SU-DHL-6 (cell line): ENCODE measurements around the gene LRTM2.
A peak's percentile ranks its signal among the peaks of the same experiment; 100 is the strongest.

ENCODE experiments used
- H2AFZ ChIP-seq: fragments of 200-600 bp; sonication (generic); 2 replicates; pipeline ENCODE4 v1.6.1; 2014; ENCODE audit warnings: low read depth, mild to moderate bottlenecking, moderate library complexity, mixed read lengths, antibody characterized with exemption, low read length; ENCODE audit not compliant: severe bottlenecking
- H3F3A ChIP-seq: fragments of 200-600 bp; shearing (Covaris generic); 2 replicates; pipeline ENCODE4 v1.6.0; 2016; ENCODE audit warnings: antibody characterized with exemption, mild to moderate bottlenecking; ENCODE audit not compliant: insufficient read depth
- H3K27ac ChIP-seq: fragments of 200-600 bp; sonication (generic); 2 replicates; pipeline ENCODE4 v1.5.1; 2016; ENCODE audit warnings: low read depth, mild to moderate bottlenecking, low read length, moderate library complexity, mixed read lengths
- H3K27me3 ChIP-seq: fragments of 200-600 bp; sonication (generic), shearing (Covaris generic); 2 replicates; pipeline ENCODE4 v1.6.0; 2014; ENCODE audit warnings: mild to moderate bottlenecking, low read length
- H3K36me3 ChIP-seq: fragments of 200-600 bp; sonication (generic); 2 replicates; pipeline ENCODE4 v1.6.1; 2014; ENCODE audit warnings: mild to moderate bottlenecking, low read length, mixed read lengths
- H3K4me2 ChIP-seq: fragments of 300-600, 200-600 bp; shearing (Covaris generic), sonication (generic); 2 replicates; pipeline ENCODE4 v1.6.0; 2014; ENCODE audit warnings: low read length, low read depth, mild to moderate bottlenecking; ENCODE audit not compliant: poor library complexity, severe bottlenecking
- H3K4me3 ChIP-seq: fragments of 200-600 bp; sonication (generic); 2 replicates; pipeline ENCODE4 v1.5.1; 2014; ENCODE audit warnings: antibody characterized with exemption, low read length, mild to moderate bottlenecking, mixed read lengths; ENCODE audit not compliant: insufficient read depth, poor library complexity, severe bottlenecking
- H3K79me2 ChIP-seq: fragments of 200-600 bp; sonication (generic); 2 replicates; pipeline ENCODE4 v1.6.1; 2014; ENCODE audit warnings: mild to moderate bottlenecking, low read length, moderate library complexity; ENCODE audit not compliant: insufficient read depth
- H3K9ac ChIP-seq: fragments of 200-600 bp; sonication (generic); 2 replicates; pipeline ENCODE4 v1.7.0; 2014; ENCODE audit warnings: mild to moderate bottlenecking, low read length
- H3K9me2 ChIP-seq: fragments of 200-600 bp; sonication (generic); replicated peaks from 2 replicates; pipeline ENCODE4 v1.6.1; 2014; ENCODE audit warnings: low read length; ENCODE audit not compliant: insufficient read depth
- H3K9me3 ChIP-seq: fragments of 200-600 bp; sonication (generic); 2 replicates; pipeline ENCODE4 v1.6.1; 2014; ENCODE audit warnings: low read length, mixed read lengths; ENCODE audit not compliant: insufficient read depth
- H4K20me1 ChIP-seq: fragments of 200-600 bp; sonication (generic); 2 replicates; pipeline ENCODE4 v1.6.1; 2014; ENCODE audit warnings: low read depth, mild to moderate bottlenecking, antibody characterized with exemption, low read length, moderate library complexity, mixed read lengths
- CTCF ChIP-seq: fragments of 200-600 bp; sonication (generic); IDR thresholded peaks from one replicate; pipeline ENCODE4 v1.5.1; 2017; ENCODE audit warnings: antibody characterized with exemption, mild to moderate bottlenecking, low read length, moderate library complexity; ENCODE audit not compliant: insufficient read depth, poor library complexity, severe bottlenecking
- EZH2phosphoT487 ChIP-seq: fragments of 200-600 bp; sonication (generic), shearing (Covaris generic); conservative IDR thresholded peaks from 2 replicates; pipeline ENCODE4 v1.6.1; 2018; ENCODE audit warnings: mild to moderate bottlenecking, antibody characterized with exemption, low read length, moderate library complexity, mixed read lengths

The LRTM2 gene

GRCh38 chr12:1804545-1805332 is 15.6 kb upstream of the LRTM2 start:
- H3K79me2 ChIP-seq: no peaks in the 10 kb centered on the region
- H3F3A ChIP-seq: no peaks in the 10 kb centered on the region
- no peaks in the 10 kb centered on the region for H3K36me3 ChIP-seq
- H3K9ac ChIP-seq: peak overlapping the region; percentile 20; the same call in 1 of the 2 replicates
- H3K4me3 ChIP-seq: no peak overlapping the region
- peak overlapping the region; percentile 49 for H3K4me2 ChIP-seq
- no peak overlapping the region for H3K27ac ChIP-seq
- no peaks in the 10 kb centered on the region for H3K9me3 ChIP-seq
- H2AFZ ChIP-seq: peak overlapping the region; percentile 66
- H4K20me1 ChIP-seq: no peaks in the 10 kb centered on the region
- H3K27me3 ChIP-seq: no peaks in the 10 kb centered on the region
- TF ChIP-seq CTCF: no peak
- TF ChIP-seq EZH2phosphoT487: no peak
- no peaks in the 10 kb centered on the region for H3K9me2 ChIP-seq

- no peaks in the 10 kb centered on the region for H3F3A ChIP-seq
- TF ChIP-seq CTCF (no peak), EZH2phosphoT487 (no peak)
- no peaks in the 10 kb centered on the region for H4K20me1 ChIP-seq
- H3K27ac ChIP-seq: no peak overlapping the region
- H3K4me3 ChIP-seq: no peak overlapping the region
- no peaks in the 10 kb centered on the region for H3K9me2 ChIP-seq
- H3K4me2 ChIP-seq: no peak overlapping the region
- no peaks in the 10 kb centered on the region for H3K79me2 ChIP-seq
- no peaks in the 10 kb centered on the region for H3K36me3 ChIP-seq
- peak overlapping the region; percentile 8 for H2AFZ ChIP-seq
- H3K9me3 ChIP-seq: no peaks in the 10 kb centered on the region
- no peak overlapping the region for H3K9ac ChIP-seq
- no peaks in the 10 kb centered on the region for H3K27me3 ChIP-seq
Observed at GRCh38 chr12:1805441-1806081, 14.8 kb upstream of the LRTM2 start.

GRCh38 chr12:1806301-1807086 is 13.9 kb upstream of the LRTM2 start:
- no peak overlapping the region for H3K4me3 ChIP-seq
- H3K4me2 ChIP-seq: no peak overlapping the region
- no peak overlapping the region for H2AFZ ChIP-seq
- H3K27me3 ChIP-seq: no peaks in the 10 kb centered on the region
- no peaks in the 10 kb centered on the region for H3K9me3 ChIP-seq
- TF ChIP-seq EZH2phosphoT487 (no peak), CTCF (no peak)
- no peaks in the 10 kb centered on the region for H3K9me2 ChIP-seq
- no peaks in the 10 kb centered on the region for H3F3A ChIP-seq
- H4K20me1 ChIP-seq: no peaks in the 10 kb centered on the region
- H3K36me3 ChIP-seq: no peaks in the 10 kb centered on the region
- H3K9ac ChIP-seq: no peak overlapping the region
- no peak overlapping the region for H3K27ac ChIP-seq
- no peaks in the 10 kb centered on the region for H3K79me2 ChIP-seq
